ENCODE results near the gene SPACA7.

SPACA7 gene, protein sequence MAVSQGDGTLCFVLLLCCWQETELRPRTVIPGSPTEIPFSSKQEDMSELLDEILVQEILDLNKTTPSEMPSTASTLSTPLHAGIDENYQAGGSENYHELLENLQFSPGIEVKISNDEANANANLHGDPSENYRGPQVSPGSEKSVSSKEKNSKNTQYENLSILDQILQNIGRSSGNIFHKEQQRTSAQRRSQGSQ

DNA sequence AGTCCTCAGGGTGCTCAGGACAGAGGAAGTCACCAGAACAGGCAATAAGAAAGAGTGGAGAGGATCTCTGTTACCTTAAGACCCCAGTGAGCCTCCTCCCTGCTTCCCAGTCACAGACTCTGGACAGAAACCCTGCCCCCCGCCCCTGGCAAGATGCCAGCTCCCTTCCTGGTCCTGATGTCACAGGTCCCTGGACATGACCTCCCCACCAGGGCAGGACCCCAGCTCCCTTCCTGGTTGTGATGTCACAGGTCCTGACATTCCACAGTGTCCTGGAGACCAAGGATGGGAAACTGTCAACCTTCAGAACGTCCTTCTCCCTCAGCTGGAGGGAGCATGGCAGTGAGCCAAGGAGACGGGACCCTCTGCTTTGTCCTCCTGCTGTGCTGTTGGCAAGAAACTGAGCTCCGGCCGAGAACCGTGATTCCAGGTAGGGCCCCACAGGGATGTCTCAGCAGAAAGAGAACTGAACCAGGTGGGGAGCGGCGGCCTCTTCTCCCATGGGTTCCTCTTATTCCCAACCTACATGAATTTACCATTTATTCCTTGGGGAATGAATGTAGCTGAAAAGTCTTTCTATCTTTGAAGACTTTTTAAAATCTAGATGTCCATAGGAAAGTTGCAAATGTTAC is at the start of gene SPACA7:
Gene SPACA7, plus strand, starts transcription at position 306 of the 632 bp plus-strand sequence. Its CDS starts 31 bp downstream, at position 337.
- no peak for DNase-seq

DNA sequence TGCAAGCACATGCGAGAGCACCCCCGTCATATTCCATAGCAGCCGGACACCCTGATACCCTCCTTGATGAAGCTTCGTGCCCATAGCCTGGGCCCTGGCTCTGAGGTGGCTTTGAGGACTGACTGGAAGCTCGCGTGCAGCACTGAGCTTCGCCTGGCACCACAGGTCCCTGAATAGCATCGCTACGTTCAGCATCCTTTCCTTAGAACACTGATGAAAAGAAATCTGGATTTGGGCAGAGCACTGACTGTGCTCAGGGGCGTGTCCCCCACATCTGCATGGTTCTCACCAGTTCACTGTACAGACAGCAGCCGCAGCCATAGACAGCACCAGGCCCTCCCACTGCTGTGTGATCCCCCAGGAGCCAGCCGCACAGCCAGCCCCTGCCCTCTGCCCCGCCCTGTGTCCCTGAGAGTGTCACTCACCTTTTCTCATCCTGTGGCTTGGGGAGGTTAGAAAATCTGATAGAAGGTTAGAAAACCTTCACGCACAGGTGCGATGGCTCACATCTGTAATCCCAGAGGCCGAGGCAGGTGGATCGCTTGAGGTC is 49.3 kb upstream of the SPACA7 start:
- no peak for DNase-seq

DNA sequence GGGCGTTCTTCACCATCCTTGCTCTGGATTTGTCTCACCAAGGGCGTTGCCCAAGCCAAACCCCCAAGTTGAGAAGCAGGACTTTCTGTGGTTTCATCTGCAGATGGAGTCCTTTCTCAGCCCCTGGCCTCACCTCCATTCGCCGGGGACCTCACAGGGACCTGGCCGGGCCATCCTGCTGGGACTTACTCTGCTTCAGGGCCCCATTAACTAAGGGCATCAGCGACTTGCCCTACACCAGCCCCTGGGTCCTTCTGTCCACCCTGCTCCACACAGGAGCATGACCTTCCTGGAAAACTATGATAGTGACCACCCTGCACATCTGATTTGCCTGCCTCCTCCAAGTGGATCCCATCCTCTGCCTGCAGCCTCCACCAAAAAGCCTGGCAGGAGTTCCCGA is 47.2 kb upstream of the SPACA7 start:
- DNase-seq = no peak

DNA sequence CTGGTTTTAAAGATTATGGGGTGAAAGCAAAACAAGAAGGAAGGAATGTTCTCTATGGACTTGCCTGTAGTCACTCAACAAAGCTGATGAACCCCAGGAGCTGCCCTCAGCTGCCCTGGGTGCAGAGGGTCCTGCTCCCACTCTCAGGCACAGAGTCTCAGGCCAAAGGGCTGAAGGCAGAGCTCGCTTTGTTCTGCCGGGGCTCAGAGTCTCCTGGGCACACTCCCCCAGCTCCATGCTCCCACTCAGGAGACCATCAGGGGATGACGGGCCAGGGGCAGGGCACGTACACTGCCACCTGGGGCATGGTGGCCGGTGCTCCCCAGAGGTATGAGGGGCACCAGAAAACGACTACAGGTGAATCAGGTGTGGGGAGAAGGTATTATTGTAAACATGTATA is 46.8 kb upstream of the SPACA7 start:
- no peak for DNase-seq

DNA sequence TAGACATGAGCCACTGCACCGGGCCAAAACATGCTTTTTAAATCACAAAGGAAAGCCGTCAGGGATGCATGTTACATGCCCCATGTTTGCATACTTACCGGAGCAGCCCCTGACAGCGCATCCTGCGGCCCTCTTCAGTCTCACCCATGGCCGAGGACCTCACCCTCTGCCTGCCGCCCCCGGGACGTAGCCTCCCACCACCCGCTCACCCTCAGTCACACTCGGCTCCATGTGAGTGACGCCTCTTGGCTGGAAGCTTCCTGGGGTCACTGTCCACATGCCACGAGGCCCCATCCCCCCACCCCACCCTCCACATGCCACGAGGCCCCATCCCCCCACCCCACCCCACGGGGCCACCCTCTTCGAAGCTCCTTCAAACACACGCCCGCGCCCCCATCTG is 46.1 kb upstream of the SPACA7 start:
- no peak for DNase-seq

DNA sequence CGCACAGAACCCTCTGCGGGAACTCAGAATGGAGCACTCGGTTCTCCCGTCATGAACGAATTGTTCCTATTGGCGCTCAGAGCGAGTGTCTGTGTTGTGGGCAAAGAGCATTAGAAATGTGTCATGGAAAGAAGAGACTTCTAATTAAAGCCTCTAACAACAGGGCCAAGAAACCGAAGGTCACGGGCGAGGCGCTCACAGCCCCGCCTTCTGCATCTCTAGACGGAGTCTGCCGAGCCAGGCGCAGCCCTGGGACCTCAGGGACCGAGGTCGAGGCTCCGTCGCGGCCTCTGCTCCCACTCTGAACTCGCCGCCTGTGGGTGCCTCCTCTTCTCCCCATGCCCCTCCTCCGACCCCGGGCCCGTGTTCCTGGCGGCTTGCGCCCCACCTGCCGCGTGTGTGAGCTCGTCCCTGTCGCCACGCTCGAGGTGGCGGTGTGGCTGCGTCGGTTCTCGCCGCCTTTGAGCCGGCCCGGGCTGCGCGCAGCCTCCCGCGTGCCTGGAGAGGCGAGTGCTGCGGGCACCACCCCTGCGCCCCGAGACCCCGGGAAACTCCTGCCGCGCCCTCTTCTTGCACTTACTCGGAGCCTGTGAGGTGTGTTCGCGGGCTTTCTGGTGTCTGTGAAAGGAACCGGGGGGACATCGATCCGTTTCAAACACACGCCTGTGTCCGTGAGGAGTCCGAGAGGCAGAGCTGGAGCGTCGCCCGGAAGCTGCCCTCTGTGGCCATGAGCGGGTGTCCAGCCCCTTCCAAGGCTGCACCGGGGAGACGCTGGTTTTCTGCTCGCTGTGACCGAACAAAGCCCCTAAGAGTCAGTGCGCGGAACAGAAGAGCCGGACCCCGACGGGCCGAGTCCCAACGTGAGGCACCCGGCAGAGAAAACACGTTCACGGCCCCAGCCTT is 45.4 kb upstream of the SPACA7 start:
- no peak for DNase-seq

DNA sequence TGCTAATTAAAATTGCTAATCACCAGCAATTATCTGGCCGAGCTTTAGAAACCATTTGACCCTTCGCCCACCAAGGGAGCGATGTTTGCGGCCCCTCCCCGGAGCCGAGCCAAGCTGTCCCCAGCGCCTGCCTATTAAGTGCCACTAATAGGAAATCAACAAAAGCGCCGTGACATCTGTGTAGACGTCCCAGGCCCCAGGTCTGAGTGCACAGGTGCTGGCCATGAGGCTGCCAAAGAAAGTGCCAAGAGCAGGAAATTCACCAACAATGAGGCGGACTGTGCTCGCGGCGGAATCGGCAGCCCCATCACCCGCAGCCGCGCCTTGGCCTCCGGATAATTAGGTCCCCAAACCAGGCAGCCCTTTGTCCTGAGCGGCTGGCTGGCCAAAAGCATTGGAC is 44.5 kb upstream of the SPACA7 start:
- no peak for DNase-seq

DNA sequence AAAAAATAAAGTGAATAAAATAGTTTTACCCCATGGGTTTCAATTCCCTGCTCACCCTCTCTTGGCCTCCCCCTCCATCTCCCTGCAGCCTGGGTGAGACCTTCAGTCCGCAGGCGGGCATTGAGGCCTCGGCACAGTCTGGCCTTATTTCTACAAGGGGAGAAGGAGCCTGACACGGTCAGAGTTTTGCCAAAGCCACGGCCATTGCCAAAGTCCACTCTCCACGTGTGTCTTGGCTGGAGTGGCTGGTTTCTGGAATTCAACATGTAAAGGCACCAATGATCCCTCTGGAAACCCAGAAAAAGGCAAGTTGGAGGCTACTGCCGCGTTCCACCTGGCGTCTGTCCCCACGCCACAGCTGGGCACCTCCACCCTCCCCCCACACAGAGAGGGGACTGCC is 43.4 kb upstream of the SPACA7 start:
- no peak for DNase-seq

DNA sequence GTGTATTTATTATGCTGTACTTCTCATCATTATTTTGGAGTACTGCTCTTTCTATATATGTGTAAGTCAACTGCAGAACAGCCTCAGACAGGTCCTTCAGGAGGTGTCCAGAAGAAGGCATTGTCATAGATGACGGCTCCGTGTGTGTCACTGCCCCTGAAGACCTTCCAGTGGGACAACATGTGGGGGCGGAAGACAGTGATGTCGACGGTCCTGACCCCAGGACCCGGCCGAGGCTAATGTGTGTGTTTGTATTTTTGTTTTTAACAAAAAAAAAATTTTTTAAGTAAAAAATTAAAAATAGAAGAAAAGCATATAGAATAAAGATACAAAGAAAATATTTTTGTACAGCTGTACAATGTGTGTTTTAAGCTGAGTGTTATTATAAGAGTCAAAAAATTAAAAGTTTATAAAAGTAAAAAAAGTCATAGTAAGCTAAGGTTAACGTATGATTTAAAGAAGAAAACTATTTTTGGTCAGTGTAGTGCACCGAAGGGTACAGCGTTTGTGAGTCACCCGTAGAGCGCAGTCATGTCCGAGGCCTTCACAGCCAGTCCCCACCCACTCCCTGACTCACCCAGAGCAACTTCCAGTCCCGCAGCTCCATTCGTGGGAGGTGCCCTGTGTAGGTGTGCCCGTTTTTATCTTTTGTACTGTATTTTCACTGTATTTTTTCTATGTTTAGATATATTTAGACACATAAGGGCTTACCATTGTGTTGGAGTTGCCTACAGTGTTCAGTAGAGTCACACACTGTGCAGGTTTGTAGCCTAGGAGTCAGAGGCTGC is 42.2 kb upstream of the SPACA7 start:
- no peak for DNase-seq

DNA sequence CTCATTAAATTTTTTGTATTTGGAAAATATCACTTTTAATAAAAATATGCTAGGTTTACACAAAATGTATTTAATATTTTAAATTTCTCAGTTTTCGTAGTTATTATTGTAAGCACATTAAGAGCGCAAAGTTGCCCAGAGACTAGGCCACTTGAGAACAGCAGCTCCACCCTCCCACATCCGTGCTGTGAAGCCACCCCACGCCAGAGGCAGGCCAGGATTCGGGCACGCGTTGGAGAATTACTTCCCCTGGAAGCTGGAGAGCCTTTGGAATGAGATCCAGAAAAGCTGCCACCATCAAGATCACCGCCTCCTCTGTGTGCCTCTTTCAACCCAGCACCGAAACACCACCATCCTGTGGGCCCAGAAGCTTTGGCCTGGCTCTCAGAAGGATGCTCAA is 41.0 kb upstream of the SPACA7 start:
- DNase-seq = no peak

DNA sequence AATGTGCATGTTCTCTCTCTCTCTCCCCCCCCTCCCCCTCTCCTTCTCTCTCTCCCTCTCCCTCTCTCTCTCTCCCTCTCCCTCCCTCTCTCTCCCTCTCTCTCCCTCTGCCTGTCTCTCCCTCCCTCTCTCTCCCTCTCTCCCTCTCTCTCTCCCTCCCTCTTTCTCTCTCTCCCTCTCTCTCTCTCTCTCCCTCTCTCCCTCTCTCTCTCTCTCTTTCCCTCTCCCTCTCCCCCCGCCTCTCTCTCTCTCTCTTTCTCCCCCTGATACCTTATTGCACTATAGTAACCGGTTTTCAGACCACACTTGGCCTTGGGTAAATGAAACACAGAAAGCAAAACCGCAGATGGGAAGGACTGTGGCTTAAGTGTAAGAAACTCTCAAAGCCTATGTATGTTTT is 34.7 kb upstream of the SPACA7 start:
- DNase-seq = no peak

DNA sequence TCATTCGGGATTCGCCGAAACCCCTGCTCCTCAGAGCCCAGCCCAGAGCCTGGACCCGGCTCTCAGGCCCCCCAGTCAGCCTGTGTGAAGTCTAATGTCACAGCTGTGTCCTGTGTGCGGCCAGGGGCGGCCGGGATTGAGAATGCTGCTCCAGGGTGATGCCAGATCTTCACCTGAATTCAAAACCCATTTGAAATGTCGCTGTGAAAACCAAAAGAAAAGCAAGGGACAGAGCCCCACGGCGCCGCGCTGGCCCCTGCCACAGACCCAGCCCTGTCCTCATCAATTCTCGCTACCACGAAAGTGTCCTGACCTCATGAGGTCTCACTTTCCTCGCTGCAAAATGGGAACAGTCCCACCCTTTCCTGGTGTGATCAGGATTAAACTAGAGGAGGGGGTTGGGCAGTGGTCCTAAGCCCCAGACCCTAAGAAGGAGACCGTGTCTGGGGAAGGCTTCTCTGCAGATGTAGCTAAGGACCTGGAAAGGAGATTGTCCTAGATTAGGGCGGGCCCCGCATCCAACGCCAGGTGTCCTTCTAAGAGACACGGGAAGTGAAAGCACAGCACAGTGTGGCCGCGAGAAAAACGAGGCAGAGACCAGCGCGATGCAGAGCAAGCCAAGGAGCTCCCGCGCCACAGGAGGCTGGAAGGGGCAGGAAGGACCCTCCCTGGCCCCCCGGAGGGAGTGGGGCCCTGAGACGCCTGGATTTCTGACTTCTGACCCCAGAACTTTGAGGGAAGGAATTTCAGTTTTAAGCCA is 34.0 kb upstream of the SPACA7 start:
- DNase-seq = no peak

DNA sequence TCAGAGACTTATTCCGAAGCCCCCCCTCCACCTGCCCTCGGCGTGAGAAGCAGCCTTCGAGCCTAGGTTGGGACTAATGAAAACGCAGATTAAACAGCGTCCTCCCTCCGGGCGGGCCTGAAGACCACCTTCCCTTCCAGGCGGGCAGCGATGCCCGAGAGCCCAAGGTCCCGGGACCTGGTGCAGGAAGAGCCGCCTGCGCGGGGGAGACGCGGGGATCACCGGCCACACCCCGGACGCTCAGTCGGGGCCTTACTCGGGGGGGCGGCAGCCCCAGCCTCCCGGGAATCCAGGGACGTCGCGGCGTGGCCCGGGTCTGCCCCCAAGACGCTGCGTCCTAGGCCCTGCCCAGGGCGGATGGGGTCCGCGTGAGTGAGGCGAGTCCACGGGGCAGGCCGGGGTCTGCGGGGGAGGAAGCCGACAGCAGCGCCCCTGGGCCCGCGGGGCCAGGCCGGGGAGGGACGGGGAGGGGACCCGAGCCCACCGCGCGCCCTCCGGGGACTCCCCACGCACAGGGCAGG is 33.3 kb upstream of the SPACA7 start:
- DNase-seq = no peak

DNA sequence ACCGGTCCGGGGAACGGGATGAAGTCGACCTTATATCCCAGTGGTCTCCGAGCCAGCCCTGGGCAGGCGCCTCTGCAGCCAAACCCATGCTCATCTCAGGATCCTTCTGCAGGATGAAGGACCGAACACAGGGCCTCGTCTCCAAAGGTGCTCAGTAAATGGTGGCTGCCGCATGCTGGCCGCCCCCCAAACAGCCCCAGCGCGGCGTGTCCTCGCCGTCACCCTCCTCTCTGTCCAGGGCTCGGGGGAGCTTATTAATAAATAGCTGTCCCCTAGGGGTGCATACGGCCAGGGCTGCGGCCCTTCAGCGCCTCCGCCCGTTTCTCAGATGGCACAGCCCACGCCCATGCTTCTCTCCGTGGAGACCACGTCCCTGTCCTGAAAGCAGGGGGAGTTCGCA is 32.6 kb upstream of the SPACA7 start:
- no peak for DNase-seq

DNA sequence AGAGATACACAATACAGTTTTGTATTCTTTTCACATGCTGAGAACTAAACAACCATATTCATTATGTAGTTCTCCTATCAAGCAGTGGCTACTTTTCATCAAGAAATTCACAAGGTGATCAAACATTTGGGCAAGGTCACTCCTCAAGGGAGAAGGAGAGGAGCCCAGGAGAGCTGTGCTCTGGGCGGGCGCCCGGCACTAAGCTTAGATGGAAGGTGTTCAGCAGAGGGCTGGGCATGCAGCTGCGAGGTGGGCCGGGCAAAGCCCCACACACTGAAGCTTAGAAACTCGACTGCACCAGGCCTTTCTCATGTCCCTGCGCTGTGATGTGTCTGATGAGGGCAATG is 30.4 kb upstream of the SPACA7 start:
- no peak for DNase-seq

DNA sequence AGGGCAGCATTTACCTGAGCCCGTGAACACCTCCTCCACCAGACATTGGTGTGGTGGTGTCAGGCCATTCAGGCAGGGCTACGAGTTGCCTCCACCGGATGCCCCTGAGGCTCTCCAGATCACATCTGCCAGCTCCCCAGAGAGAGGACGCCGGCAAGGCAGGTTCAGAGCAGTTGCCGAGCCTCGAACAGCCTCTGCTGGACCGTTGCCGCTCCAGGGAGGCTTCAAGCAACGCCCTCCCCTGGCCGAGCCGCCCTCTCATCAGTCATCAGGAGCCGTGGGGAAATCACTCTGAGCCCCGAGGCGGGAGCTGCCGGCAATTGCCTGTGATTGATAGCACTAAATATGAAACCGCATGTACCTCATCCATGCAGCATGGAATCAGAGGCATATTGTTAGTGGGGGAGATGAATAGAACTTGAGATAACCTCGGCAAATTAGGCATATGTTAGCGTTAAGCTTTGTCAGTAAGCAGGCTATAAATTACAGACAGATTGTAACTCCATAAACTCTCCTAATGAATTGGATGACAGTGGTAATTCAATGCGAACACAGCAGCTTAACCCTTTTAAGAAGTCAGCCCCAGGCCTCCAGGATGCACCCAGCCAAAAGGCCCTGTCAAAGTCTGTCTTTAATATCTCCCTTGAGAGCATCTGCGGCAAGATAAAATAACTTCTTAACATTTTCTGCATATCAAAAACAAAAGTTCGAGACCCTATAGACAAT is 29.8 kb upstream of the SPACA7 start:
- DNase-seq = no peak

DNA sequence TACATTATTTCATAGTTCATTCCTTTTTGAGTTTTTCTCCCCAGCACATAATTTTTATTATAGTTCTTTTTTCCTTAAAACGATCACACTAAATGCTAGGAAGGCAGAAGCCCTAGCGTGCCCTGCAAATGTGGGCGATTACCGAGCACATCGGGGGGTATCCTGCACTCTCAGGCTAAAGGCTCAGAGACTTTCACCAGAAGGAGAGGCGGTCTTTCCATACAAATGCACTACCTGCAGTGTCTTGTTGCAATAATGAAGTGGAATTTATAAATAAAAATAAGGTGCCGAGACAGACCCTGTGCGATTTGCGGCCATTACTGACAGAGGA is 29.3 kb upstream of the SPACA7 start:
- DNase-seq = no peak

DNA sequence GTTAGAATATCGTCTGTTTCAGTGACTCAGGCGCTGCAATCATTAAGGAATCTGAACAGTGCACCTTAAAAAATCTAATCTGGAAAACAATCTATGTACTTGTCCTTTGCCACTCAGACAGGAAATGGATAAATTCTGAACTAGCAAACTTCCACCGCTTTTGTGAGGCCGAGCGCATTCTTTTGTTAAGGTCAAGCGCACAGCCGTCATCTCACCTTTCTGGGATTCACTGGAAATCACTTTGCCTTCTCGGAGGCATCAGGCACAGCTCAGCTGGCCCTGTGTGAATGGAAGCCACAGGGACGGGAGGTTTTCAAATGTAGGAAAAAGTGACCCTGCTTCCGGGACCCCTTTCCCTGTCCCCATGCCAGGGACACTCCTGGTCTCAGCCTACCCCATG is 28.2 kb upstream of the SPACA7 start:
- DNase-seq = no peak

DNA sequence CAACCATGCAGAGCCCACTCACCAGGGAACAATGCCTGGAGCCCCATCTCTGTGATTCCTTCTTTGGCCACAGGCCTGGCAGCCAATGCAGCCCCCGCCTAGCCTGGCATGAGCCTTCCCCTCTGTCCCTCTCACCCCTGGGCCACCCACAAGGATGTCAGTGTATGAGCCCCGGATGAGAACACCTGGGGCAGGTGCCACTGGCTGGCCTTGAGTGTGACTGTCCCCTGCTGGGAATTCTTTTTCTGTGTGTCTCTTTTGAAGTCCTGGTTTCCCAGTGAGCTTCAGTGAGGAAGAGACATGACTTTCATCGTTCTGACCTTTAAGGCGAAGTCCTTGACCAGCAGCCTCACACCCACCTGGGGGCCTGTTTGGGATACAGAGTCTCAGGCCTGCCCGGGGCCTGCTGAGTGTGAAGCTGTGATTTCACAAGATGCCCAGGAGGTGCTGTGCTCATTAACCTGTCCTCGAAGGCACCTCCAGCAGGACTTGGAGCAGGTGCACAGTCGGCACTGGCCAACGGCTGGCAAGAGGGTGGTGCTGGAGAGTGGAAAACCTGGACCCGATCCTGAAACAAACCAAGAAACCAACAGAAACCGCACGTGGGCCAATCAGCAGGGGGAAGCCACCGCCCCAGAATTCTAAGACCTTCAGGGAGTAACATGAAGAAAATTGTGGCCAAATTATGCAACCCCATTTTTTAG is 27.4 kb upstream of the SPACA7 start:
- no peak for DNase-seq

DNA sequence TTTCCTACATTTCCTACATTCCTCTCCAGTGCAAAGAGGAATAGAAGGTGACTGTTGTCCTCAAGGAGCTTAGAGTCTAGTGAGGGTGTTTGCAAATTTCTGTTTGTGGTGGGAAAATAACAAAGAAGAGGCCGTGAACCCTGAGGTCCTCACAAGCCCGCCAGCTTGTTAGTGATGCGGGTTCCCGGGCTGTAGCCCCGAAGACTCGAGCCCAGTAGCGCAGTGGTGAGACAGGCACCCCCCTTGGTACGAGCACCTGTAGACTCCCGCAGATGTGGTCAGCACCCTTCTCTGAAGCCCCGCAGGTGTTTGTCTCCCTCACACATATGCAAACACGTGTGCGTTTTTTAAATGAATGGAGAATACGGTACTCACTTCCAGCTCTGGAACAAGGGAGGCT is 26.5 kb upstream of the SPACA7 start:
- no peak for DNase-seq

DNA sequence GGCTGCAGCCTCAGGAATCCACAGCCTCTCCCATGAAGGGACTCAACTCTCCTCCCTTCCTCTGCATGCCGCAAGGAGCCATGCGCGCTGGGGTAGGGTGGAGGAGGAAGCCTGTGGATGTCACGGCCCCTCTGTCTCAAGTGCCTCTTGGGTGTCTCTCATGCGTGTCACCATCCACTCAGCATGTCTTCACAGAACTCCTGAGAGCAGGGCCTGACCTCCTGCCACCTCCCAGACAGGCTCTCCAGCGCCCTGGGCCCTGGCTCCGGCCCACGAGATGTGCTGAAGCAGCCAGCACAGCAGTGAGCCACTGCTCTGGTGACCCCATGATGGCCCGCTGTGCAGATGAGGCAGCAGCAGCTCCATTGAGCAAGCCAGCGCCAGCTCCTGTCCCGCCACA is 25.9 kb upstream of the SPACA7 start:
- DNase-seq = no peak

Data from stimulated activated CD8-positive, alpha-beta memory T cell treated with anti-CD3 and anti-CD28 coated beads, Interleukin-4, amount 100 ng/mL, for 48 hours (primary cell).